GM21717 (cell line): Measurements from ENCODE around the gene RBM26.
A peak's percentile ranks its signal among the peaks of the same experiment; 100 is the strongest.

Experiments used
- ATAC-seq: cut with Tn5 transposase; IDR thresholded peaks from one replicate; pipeline ENCODE4 v1.9.1; 2021; ENCODE audit warnings: mild to moderate bottlenecking, moderate library complexity; ENCODE audit not compliant: unreplicated experiment

RBM26 gene

GRCh38 chr13:79423801-79424642 lies 18.0 kb upstream of the RBM26 start:
- peak; percentile 67 for ATAC-seq

- ATAC-seq = no peak
Observed at GRCh38 chr13:79423340-79423739, 17.3 kb upstream of the RBM26 start.

DNA sequence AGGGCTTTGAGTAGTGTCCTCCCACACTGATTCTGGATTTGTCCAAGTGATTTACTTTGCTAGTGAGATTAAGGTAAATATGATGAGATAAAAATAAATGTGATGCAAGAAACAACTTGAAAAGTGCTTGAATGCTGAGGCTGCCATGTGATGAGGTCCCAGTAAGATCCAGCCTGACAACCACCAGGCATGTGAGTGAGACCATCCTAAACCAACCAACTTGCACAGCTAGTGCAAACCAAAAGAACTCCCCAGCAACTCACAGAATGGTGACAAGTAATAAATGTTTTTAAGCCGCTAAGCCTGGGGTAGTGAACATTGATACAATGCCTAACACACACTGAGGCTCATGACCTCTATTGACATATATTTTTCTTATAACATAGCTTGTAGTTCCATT lies 13.3 kb upstream of the RBM26 start:
- no peak for ATAC-seq

DNA sequence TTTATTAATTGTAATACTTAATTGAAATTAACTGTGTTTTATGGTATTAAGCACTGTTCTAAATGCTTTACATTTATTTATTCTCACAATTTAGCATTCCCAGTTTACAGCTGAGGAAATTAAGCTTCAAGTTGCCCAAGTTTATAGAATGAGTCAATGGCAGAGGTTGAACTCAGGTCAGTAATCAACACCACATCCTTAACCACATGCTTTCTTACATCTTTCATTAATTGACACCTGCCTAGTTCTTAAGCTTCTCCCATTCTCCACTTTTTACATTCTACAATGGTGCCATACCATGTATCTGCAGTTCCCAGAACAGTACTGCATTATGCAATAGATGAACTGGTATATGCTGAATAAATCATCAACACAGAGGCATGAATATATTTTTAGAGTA lies 11.7 kb upstream of the RBM26 start:
- no peak for ATAC-seq

DNA sequence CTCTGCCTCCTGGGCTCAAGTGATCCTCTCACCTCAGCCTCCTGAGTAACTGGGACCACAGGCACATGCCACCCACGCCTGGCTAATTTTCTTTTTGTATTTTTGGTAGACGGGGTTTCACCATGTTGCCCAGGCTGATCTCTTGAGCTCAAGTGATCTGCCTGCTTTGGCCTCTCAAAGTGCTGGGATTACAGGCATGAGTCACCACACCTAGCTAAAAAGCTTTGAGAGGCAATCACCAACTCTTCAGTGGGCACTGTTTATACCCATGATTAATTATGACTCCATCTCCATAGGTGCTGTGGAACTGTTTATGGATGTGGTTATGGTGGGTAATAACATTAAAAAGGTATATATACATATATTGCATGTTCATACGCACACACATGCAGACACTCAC lies 7.5 kb upstream of the RBM26 start:
- no peak for ATAC-seq

DNA sequence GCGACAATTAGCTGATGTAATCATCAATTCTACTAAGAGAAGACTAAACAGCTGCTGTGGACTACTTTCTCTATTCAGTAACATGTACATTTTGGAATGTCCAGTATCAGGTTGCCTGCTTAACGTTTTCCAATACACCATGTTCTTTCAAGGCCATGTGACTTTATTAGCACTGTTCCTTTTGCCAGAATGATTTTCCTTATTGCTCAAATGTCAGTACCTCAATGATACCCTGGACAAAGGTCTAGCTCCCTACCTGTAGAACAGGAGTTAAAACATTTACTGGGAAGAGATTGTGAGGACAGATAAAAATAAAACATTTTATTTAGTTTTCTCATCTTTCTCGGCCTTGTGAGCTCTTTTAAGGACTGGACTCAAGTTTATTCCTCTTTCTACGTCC lies 3.8 kb upstream of the RBM26 start:
- no peak for ATAC-seq

DNA sequence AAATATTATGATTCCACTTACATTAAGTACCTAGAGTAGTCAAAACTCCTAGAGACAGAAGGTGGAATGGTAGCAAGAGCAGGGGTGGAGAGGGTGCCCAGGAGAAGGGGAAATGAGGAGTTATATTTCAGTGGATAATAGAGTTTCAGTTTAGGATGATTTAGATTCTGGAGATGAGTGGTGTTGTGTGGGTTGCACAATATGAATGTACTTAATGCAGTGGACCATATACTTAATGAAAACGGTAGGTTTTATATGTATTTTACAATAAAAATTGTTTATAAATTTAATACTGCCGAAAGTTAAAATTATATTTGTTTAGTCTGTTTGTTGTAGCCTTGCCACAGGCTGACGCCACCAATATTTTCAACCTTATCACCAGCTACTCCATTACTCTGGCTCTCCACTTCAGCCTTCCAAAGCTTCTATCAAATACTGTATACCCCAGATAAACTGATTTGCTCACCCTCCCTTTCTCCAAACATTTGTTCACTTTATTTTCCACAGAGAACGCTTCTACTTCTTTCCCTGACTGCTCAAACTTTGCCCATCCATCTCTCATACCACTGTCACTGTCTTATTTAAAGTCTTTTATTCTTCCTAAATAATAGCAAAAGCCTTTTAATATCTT lies 1.4 kb upstream of the RBM26 start:
- no peak for ATAC-seq

- ATAC-seq = peak; percentile 28
Observed at GRCh38 chr13:79406597-79406908, 498 bp upstream of the RBM26 start.

- peak; percentile 42 for ATAC-seq
Observed at GRCh38 chr13:79405501-79405830, 589 bp downstream of the RBM26 start.

DNA sequence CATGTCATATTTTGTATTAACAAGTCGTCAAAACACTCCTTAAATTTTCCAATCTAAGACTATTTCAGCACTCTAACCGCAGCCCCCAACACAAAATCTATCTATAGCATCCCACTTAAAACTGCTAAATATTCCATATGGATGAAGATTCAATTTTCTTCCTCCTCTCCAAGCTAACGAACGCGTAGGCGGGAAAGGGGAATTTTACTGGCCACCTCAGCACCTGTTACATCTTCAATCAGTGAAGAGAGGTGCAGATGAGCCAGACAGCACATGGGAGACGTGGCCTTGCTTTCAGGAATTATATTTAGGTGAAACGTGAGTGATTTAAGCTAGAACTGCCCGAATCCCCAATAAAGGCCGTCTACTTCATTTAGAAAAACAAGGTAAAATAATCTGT lies 1.1 kb downstream of the RBM26 start:
- ATAC-seq = no peak

GRCh38 chr13:79404361-79404760 lies 1.7 kb downstream of the RBM26 start:
- ATAC-seq = no peak

- ATAC-seq = no peak
Observed at GRCh38 chr13:79403113-79403512, 2.9 kb downstream of the RBM26 start.

DNA sequence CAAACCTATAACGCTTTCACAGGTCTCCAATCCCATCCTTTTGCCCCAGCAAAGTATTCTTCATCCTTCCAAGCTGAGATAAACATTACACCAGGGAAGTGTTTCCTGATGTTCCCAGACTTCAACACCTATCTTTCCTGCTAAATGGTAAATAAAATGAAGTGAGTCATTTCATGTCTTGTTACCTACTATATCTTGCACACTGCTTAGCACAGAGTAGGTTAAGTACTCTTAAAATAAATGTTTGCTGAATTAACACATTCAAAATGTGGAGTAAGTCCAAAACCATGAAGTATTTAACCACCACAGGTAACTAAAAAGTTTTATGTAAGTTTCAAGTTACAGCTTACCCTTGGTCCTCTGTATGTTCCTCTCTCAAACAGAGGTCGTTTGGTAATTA lies 3.4 kb downstream of the RBM26 start:
- no peak for ATAC-seq

DNA sequence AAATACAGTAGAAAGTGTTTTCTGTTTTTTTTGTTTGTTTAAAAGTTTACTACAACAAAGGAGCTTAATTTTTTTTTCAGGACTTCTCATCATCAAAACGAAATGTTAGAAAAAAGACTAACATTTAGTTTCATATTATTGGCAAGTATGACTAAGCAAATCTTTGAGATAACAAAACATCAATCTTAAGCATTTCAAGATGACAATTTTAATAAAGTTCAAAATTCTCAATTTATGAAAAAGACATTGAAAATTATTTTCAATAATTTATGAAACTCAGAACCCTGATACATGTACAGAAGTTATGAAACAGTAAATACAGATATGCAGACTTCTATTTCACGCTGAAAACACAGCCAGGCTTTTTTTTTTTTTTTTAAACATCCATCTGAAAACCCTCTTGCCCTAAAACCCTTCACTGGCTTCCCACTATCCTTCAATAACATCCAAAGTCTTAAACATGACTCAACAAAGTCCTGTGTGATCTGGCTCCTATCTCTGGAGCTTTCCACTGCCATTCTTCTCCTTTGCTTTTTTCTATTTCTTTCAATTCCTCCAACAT lies 3.9 kb downstream of the RBM26 start:
- no peak for ATAC-seq

GRCh38 chr13:79401259-79402070 lies 4.6 kb downstream of the RBM26 start:
- peak; percentile 37 for ATAC-seq

DNA sequence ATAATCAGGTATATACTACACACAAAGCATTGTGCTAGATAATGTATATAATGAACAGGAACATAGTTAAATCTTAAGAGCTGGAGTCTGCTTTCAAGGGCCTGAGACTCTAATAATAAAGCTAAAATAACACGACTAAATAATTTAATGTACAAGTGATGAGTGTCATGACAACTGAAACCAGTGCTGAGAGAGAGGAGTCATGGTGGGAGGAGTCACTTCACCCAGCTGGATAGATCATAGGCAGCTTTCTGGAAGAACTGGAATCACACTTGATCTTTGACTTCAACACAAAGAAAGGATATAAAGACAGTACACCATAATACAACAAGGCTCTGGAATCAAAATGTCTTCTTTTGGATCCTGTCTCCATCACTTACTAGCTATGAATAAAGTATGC lies 7.1 kb downstream of the RBM26 start:
- no peak for ATAC-seq

- no peak for ATAC-seq
Observed at GRCh38 chr13:79398127-79398526, 7.9 kb downstream of the RBM26 start.

- no peak for ATAC-seq
Observed at GRCh38 chr13:79395881-79396280, 10.2 kb downstream of the RBM26 start.

- ATAC-seq = peak; percentile 74
Observed at GRCh38 chr13:79393564-79394249, 12.3 kb downstream of the RBM26 start.

DNA sequence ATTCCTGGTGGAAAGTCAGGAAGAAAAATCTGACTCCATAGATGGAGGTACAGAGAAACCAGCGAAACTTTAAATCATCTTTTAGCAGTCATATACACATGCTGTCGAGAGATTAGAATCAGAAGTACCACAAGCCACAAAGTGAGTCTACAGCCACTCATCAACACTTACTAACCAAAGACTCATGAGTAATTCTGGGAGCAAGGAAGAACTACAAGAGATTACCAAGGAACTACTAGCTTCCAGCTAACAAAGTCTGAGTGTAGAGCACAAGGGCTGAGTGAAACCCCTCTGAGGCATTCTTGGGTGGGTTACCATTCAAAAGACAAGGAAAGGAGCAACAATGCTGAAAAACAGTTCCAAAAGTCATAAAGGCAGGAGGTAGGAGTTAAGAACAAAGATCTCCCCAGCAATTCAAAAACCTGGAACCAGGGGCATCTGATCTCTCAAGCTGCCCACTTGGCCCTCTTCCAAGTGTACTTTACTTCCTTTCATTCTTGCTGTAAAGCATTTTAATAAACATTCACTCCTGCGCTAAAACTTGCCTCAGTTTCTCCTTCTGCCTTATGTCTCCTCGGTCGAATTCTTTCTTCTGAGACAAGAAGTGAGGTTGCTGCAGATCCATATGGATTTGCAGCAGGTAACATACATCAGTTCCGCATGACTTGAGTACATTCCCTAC lies 13.0 kb downstream of the RBM26 start:
- ATAC-seq = peak; percentile 51

GRCh38 chr13:79389026-79389425 lies 17.0 kb downstream of the RBM26 start:
- no peak for ATAC-seq
